ENCODE results near the gene TUFM.

GRCh38 chr16:28874406-28874805 lies 28.3 kb upstream of the TUFM start:
- TF ChIP-seq CTCF (IDR thresholded peaks at IDR 0.05; ENCODE audit: insufficient read depth, low read length, poor library complexity, severe bottlenecking), result no peak
- no peak for TF ChIP-seq EZH2phosphoT487 (conservative IDR thresholded peaks at IDR 0.05; ENCODE audit: low read length)
